IMR-90 (cell line): ENCODE measurements around the gene LFNG. TPM values are rescaled to one million over a fixed set of nuclear protein-coding genes. Genes with fewer than 3 reads are reported as not detected.

Experiments used
- ATAC-seq: fragments of 200-7000 bp; cut with Tn5 transposase; 2 replicates; pipeline ENCODE4 v1.9.1; 2020; ENCODE audit warnings: low read depth, mild to moderate bottlenecking, moderate library complexity
- BruUV-seq: library from RNA; stranded (reverse); fragments of 400-500 nt; replicated peaks from 2 replicates; lab custom pipeline; 2021; lab: Mats Ljungman, UMichigan
- CTCF ChIA-PET: fragments of 300-600 bp; formaldehyde crosslinking; extraction: SDS; loops from one replicate; lab custom pipeline; 2021; ENCODE audit warnings: antibody characterized with exemption; lab: Yijun Ruan, JAX
- POLR2A ChIA-PET: fragments of 300-600 bp; sonication (Branson Sonifier 250); formaldehyde crosslinking; loops from one replicate; lab custom pipeline; 2022; ENCODE audit warnings: antibody characterized with exemption; ENCODE audit not compliant: unreplicated experiment; lab: Charles Lee
- DNase-seq: peaks from one replicate; pipeline ENCODE4 v3.0.0; 2013
- H2AFZ ChIP-seq: replicated peaks from 2 replicates; pipeline ENCODE3; 2013; ENCODE audit warnings: low read length, mild to moderate bottlenecking; ENCODE audit not compliant: poor library complexity
- H2AK5ac ChIP-seq: 2 replicates; pipeline ENCODE4 v1.6.1; 2013; ENCODE audit warnings: low read depth, low read length, inconsistent platforms
- H2AK9ac ChIP-seq: replicated peaks from 2 replicates; pipeline ENCODE3; 2013; ENCODE audit warnings: mild to moderate bottlenecking, low read depth, low read length, moderate library complexity; ENCODE audit not compliant: poor library complexity
- H2BK120ac ChIP-seq: 2 replicates; pipeline ENCODE4 v1.6.1; 2013; ENCODE audit warnings: low read depth, low read length, inconsistent platforms
- H2BK15ac ChIP-seq: 3 replicates; pipeline ENCODE4 v1.6.1; 2013; ENCODE audit warnings: low read depth, low read length, inconsistent platforms
- H2BK20ac ChIP-seq: 2 replicates; pipeline ENCODE4 v1.6.1; 2013; ENCODE audit warnings: low read depth, mild to moderate bottlenecking, inconsistent platforms, low read length, moderate library complexity
- H2BK5ac ChIP-seq: 2 replicates; pipeline ENCODE4 v1.6.1; 2013; ENCODE audit warnings: mild to moderate bottlenecking, low read depth, low read length, inconsistent platforms; ENCODE audit not compliant: poor library complexity, severe bottlenecking
- H3K14ac ChIP-seq: replicated peaks from 2 replicates; pipeline ENCODE4 v1.6.1; 2013; ENCODE audit warnings: low read depth, low read length, inconsistent platforms
- H3K18ac ChIP-seq: 2 replicates; pipeline ENCODE4 v1.6.1; 2013; ENCODE audit warnings: low read depth, low read length, control low read depth
- H3K23ac ChIP-seq: 2 replicates; pipeline ENCODE4 v1.6.1; 2013; ENCODE audit warnings: low read depth, low read length, inconsistent platforms
- H3K27ac ChIP-seq: 2 replicates; pipeline ENCODE4 v1.5.1; 2013; ENCODE audit warnings: mild to moderate bottlenecking, control low read depth, low read length; ENCODE audit not compliant: insufficient read depth
- H3K27me3 ChIP-seq: 2 replicates; pipeline ENCODE4 v1.6.1; 2013; ENCODE audit warnings: low read length; ENCODE audit not compliant: control insufficient read depth, insufficient read depth
- H3K36me3 ChIP-seq: 2 replicates; pipeline ENCODE4 v1.6.1; 2013; ENCODE audit warnings: low read length, mixed read lengths; ENCODE audit not compliant: control insufficient read depth, insufficient read depth
- H3K4ac ChIP-seq: 2 replicates; pipeline ENCODE4 v1.6.1; 2013; ENCODE audit warnings: low read depth, low read length, inconsistent platforms
- H3K4me1 ChIP-seq: 2 replicates; pipeline ENCODE4 v1.6.1; 2013; ENCODE audit warnings: low read length, mixed read lengths; ENCODE audit not compliant: control insufficient read depth, insufficient read depth
- H3K4me2 ChIP-seq: 2 replicates; pipeline ENCODE4 v1.6.1; 2013; ENCODE audit warnings: low read depth, mild to moderate bottlenecking, control low read depth, low read length, moderate library complexity
- H3K4me3 ChIP-seq: 2 replicates; pipeline ENCODE4 v1.5.1; 2013; ENCODE audit warnings: low read depth, mild to moderate bottlenecking, control low read depth, low read length, moderate library complexity; ENCODE audit not compliant: insufficient read depth
- H3K56ac ChIP-seq: 2 replicates; pipeline ENCODE4 v1.6.1; 2013; ENCODE audit warnings: low read length, inconsistent platforms; ENCODE audit not compliant: insufficient read depth; ENCODE audit errors: extremely low read depth
- H3K79me1 ChIP-seq, 2 experiments: 2 replicates each; pipeline ENCODE4 v1.6.1; 2013; ENCODE audit warnings: low read length in 2 of 2, inconsistent platforms in 1 of 2, low read depth in 1 of 2
- H3K9ac ChIP-seq: 2 replicates; pipeline ENCODE4 v1.6.1; 2013; ENCODE audit warnings: low read depth, low read length, control low read depth
- H3K9me1 ChIP-seq: 2 replicates; pipeline ENCODE4 v1.6.1; 2013; ENCODE audit warnings: low read length, inconsistent platforms; ENCODE audit not compliant: insufficient read depth
- H3K9me3 ChIP-seq: 2 replicates; pipeline ENCODE4 v1.6.1; 2013; ENCODE audit warnings: low read length; ENCODE audit not compliant: control insufficient read depth, insufficient read depth
- H4K20me1 ChIP-seq: 2 replicates; pipeline ENCODE4 v1.6.1; 2013; ENCODE audit warnings: low read length, inconsistent platforms; ENCODE audit not compliant: insufficient read depth
- H4K5ac ChIP-seq: 2 replicates; pipeline ENCODE4 v1.6.1; 2013; ENCODE audit warnings: mild to moderate bottlenecking, low read depth, low read length, control low read depth
- H4K8ac ChIP-seq, 2 experiments: 2 replicates each; pipeline ENCODE4 v1.6.1; 2013; ENCODE audit warnings: low read depth in 2 of 2, low read length in 2 of 2, control low read depth in 1 of 2, inconsistent platforms in 1 of 2
- H4K91ac ChIP-seq: 2 replicates; pipeline ENCODE4 v1.6.1; 2013; ENCODE audit warnings: low read depth, low read length, inconsistent platforms; ENCODE audit not compliant: insufficient read depth
- BHLHE40 ChIP-seq: fragments of 150-350 bp; IDR thresholded peaks from 2 replicates; pipeline ENCODE4 v1.6.1; 2016; ENCODE audit warnings: mild to moderate bottlenecking, low read depth, low read length
- CEBPB ChIP-seq: IDR thresholded peaks from 2 replicates; pipeline ENCODE4 v1.6.1; 2012; ENCODE audit warnings: low read depth, low read length, improper control_type of control experiment
- FOS ChIP-seq: fragments of 150-350 bp; IDR thresholded peaks from 2 replicates; pipeline ENCODE4 v1.6.1; 2016; ENCODE audit warnings: low read depth, low read length
- MAFK ChIP-seq: IDR thresholded peaks from 2 replicates; pipeline ENCODE4 v1.6.1; 2012; ENCODE audit warnings: low read depth, low read length, improper control_type of control experiment
- MXI1 ChIP-seq: IDR thresholded peaks from 2 replicates; pipeline ENCODE4 v1.6.1; 2012; ENCODE audit warnings: low read depth, mild to moderate bottlenecking, low read length, moderate library complexity, borderline replicate concordance
- NFE2L2 ChIP-seq: fragments of 150-350 bp; IDR thresholded peaks from 2 replicates; pipeline ENCODE4 v1.6.1; 2016; ENCODE audit warnings: low read depth, mild to moderate bottlenecking, low read length
- POLR2A ChIP-seq: IDR thresholded peaks from 2 replicates; pipeline ENCODE4 v1.6.1; 2012; ENCODE audit warnings: mild to moderate bottlenecking, low read depth, low read length
- RAD21 ChIP-seq: IDR thresholded peaks from 2 replicates; pipeline ENCODE4 v1.6.1; 2012; ENCODE audit warnings: low read length, improper control_type of control experiment
- RCOR1 ChIP-seq: IDR thresholded peaks from 2 replicates; pipeline ENCODE4 v1.6.1; 2012; ENCODE audit warnings: mild to moderate bottlenecking, low read length, improper control_type of control experiment; ENCODE audit not compliant: insufficient replicate concordance
- RFX5 ChIP-seq: IDR thresholded peaks from 2 replicates; pipeline ENCODE4 v1.8.0; 2012; ENCODE audit warnings: low read depth, mild to moderate bottlenecking, low read length, moderate library complexity
- SMC3 ChIP-seq: fragments of 150-350 bp; IDR thresholded peaks from 2 replicates; pipeline ENCODE4 v1.6.1; 2016; ENCODE audit warnings: low read depth, mild to moderate bottlenecking, antibody characterized with exemption, low read length, moderate library complexity
- WGBS, 2 experiments: methylation state at CpG; one replicate each; pipeline versions ENCODE4 v1.1.5 to v1.1.7; 2013; ENCODE audit warnings: missing lambda C conversion rate in 2 of 2; ENCODE audit not compliant: insufficient read length in 1 of 2; ENCODE audit errors: extremely low coverage in 2 of 2; 5-methylcytosine and 5-hydroxymethylcytosine counted together
- dilution Hi-C: fragments of 300-500 bp; cut with HindIII; formaldehyde crosslinking; loops from one replicate; pipeline ENCODE4 v1.14.3; 2018; ENCODE audit warnings: low sequenced_read_pairs; ENCODE audit not compliant: unreplicated experiment
- in situ Hi-C: fragments of 300-500 bp; cut with MboI; formaldehyde crosslinking; loops from 3 replicates; pipeline ENCODE4 v1.14.3; 2019; ENCODE audit warnings: low sequenced_read_pairs, inconsistent platforms, mixed read lengths
- intact Hi-C: fragments of 100-400 bp; cut with micrococcal nuclease; formaldehyde crosslinking; loops from 2 replicates; pipeline ENCODE4 v1.10.0; 2022
- polyA plus RNA-seq, 3 experiments: library from polyadenylated mRNA; depleted of rRNA; stranded (reverse); fragments of >200 nt; gene quantifications; 2 replicates each; pipeline ENCODE4 v1.2.3, GENCODE V29; 2012; ENCODE audit warnings: low replicate concordance in 1 of 3
- total RNA-seq: library from RNA; depleted of rRNA; stranded (reverse); fragments of >200 nt; gene quantifications from 2 replicates; pipeline ENCODE4 v1.2.3, GENCODE V29; 2012
- TF ChIP-seq, protein P1 (sequence below): conservative IDR thresholded peaks from 2 replicates; pipeline ENCODE4 v1.5.1; 2012; ENCODE audit warnings: mild to moderate bottlenecking, low read depth, low read length, improper control_type of control experiment
- TF ChIP-seq, protein P2 (sequence below): fragments of 150-350 bp; IDR thresholded peaks from 2 replicates; pipeline ENCODE4 v1.6.1; 2017; ENCODE audit warnings: mild to moderate bottlenecking, antibody characterized with exemption, low read length, low read depth
- TF ChIP-seq, protein P3 (sequence below): fragments of 150-350 bp; IDR thresholded peaks from 2 replicates; pipeline ENCODE4 v1.6.1; 2016; ENCODE audit warnings: low read depth, mild to moderate bottlenecking, low read length, moderate library complexity, borderline replicate concordance

LFNG gene
- total and polyA plus RNA-seq, 2 of the 4 experiments (the other 2 are of a cell fraction), result 1.8 to 5.1 TPM

DNA sequence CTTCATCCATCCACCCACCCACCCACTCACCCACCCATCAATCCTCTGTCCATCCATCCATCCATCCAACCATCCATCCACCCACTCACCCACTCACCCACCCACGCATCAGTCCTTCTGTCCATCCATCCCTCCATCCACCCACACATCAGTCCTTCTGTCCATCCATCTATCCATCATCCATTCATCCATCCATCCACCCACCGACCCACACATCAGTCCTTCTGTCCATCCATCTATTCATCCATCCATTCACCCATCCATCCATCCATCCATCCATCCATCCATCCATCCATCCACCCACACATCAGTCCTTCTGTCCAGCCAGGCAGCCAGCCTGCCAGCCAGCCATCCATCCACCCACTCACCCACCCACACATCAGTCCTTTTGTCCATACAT lies 27.5 kb upstream of the LFNG start:
- in situ Hi-C loops (no loop called here), dilution Hi-C loops (no loop called here), intact Hi-C loops (no loop called here)
- ChIA-PET CTCF (no interaction called here), POLR2A (no interaction called here)
- Histone ChIP-seq H3K36me3 (no peaks in the 10 kb centered on the region), H2AK5ac (no peak overlapping the region), H3K56ac (no peak overlapping the region), H3K79me1 (no peaks in the 10 kb centered on the region), H3K9me1 (0 out of 2 replicates have a peak, but pooled peaks cover 4% of the 10 kb centered on the region), H3K4me3 (no peak overlapping the region), H3K9ac (no peak overlapping the region), H2BK120ac (no peak overlapping the region), H3K27me3 (peaks cover 4% of the 10 kb centered on the region; the same call in 1 of the 2 replicates), H4K91ac (no peak overlapping the region), H2BK15ac (no peak overlapping the region), H2AFZ (no peak overlapping the region), H3K9me3 (no peaks in the 10 kb centered on the region), H2AK9ac (no peak overlapping the region), H2BK20ac (no peak overlapping the region), H3K27ac (no peak overlapping the region), H3K23ac (no peak overlapping the region), H3K14ac (no peak overlapping the region), H4K5ac (no peak overlapping the region), H2BK5ac (no peak overlapping the region), H4K8ac (no peak overlapping the region), H3K4me2 (no peak overlapping the region), H3K4me1 (peaks cover 7% of the 10 kb centered on the region), H4K20me1 (no peaks in the 10 kb centered on the region), H3K18ac (no peak overlapping the region), H3K4ac (no peak overlapping the region)
- no peak for DNase-seq
- 100% methylated on average over 2 of the region's 2 CpGs; no CpG with 5 or more reads in 1 of the 2 experiments for WGBS, 2 experiments
- TF ChIP-seq BHLHE40 (no peak), MXI1 (no peak), CEBPB (no peak), RCOR1 (no peak), NFE2L2 (no peak), SMC3 (no peak), MAFK (no peak), RAD21 (no peak), POLR2A (no peak), RFX5 (no peak), FOS (no peak)
- TF ChIP-seq, protein P1, sequence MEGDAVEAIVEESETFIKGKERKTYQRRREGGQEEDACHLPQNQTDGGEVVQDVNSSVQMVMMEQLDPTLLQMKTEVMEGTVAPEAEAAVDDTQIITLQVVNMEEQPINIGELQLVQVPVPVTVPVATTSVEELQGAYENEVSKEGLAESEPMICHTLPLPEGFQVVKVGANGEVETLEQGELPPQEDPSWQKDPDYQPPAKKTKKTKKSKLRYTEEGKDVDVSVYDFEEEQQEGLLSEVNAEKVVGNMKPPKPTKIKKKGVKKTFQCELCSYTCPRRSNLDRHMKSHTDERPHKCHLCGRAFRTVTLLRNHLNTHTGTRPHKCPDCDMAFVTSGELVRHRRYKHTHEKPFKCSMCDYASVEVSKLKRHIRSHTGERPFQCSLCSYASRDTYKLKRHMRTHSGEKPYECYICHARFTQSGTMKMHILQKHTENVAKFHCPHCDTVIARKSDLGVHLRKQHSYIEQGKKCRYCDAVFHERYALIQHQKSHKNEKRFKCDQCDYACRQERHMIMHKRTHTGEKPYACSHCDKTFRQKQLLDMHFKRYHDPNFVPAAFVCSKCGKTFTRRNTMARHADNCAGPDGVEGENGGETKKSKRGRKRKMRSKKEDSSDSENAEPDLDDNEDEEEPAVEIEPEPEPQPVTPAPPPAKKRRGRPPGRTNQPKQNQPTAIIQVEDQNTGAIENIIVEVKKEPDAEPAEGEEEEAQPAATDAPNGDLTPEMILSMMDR, result no peak
- TF ChIP-seq, protein P2, sequence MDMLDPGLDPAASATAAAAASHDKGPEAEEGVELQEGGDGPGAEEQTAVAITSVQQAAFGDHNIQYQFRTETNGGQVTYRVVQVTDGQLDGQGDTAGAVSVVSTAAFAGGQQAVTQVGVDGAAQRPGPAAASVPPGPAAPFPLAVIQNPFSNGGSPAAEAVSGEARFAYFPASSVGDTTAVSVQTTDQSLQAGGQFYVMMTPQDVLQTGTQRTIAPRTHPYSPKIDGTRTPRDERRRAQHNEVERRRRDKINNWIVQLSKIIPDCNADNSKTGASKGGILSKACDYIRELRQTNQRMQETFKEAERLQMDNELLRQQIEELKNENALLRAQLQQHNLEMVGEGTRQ, result no peak
- TF ChIP-seq, protein P3, sequence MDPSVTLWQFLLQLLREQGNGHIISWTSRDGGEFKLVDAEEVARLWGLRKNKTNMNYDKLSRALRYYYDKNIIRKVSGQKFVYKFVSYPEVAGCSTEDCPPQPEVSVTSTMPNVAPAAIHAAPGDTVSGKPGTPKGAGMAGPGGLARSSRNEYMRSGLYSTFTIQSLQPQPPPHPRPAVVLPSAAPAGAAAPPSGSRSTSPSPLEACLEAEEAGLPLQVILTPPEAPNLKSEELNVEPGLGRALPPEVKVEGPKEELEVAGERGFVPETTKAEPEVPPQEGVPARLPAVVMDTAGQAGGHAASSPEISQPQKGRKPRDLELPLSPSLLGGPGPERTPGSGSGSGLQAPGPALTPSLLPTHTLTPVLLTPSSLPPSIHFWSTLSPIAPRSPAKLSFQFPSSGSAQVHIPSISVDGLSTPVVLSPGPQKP, result no peak
- no peak for ATAC-seq
- BruUV-seq, result no TSS peak
